Activated T-helper 1 cell treated with Interleukin-2 at 50 U/mL for 16 hours (primary cell): ENCODE measurements around the gene PTPRN2.
"Not testable (repeated sequence)": the region's sequence is repeated elsewhere in the genome, so short reads cannot be mapped to it uniquely, and the experiment has no call there.

Source experiments
- DNase-seq: peaks from one replicate; pipeline ENCODE4 v3.0.0-alpha.2; 2020; ENCODE audit warnings: low read depth

The PTPRN2 gene

GRCh38 chr7:158516524-158516923, 71.1 kb downstream of the PTPRN2 start:
- no peak for DNase-seq

GRCh38 chr7:158512869-158513268, 74.8 kb downstream of the PTPRN2 start:
- DNase-seq = no peak

GRCh38 chr7:158512042-158512441, 75.6 kb downstream of the PTPRN2 start:
- no peak for DNase-seq

GRCh38 chr7:158508802-158509385, 78.7 kb downstream of the PTPRN2 start:
- no peak for DNase-seq

GRCh38 chr7:158508321-158508720, 79.3 kb downstream of the PTPRN2 start:
- DNase-seq = not testable (repeated sequence)

GRCh38 chr7:158507917-158508316, 79.7 kb downstream of the PTPRN2 start:
- no peak for DNase-seq

- not testable (repeated sequence) for DNase-seq
Measured at GRCh38 chr7:158507175-158507574, 80.4 kb downstream of the PTPRN2 start.

GRCh38 chr7:158506626-158507025, 81.0 kb downstream of the PTPRN2 start:
- DNase-seq = no peak

GRCh38 chr7:158505683-158506082, 81.9 kb downstream of the PTPRN2 start:
- DNase-seq = no peak

GRCh38 chr7:158502068-158502750, 85.4 kb downstream of the PTPRN2 start:
- DNase-seq = no peak

GRCh38 chr7:158501393-158502067, 86.1 kb downstream of the PTPRN2 start:
- no peak for DNase-seq

GRCh38 chr7:158500651-158501052, 87.0 kb downstream of the PTPRN2 start:
- no peak for DNase-seq

- DNase-seq = no peak
Measured at GRCh38 chr7:158499082-158499455, 88.6 kb downstream of the PTPRN2 start.

GRCh38 chr7:158498443-158499081, 89.1 kb downstream of the PTPRN2 start:
- no peak for DNase-seq

- DNase-seq = no peak
Measured at GRCh38 chr7:158497627-158498026, 90.0 kb downstream of the PTPRN2 start.

GRCh38 chr7:158495786-158496185, 91.8 kb downstream of the PTPRN2 start:
- no peak for DNase-seq

GRCh38 chr7:158495216-158495615, 92.4 kb downstream of the PTPRN2 start:
- no peak for DNase-seq

GRCh38 chr7:158494643-158495042, 93.0 kb downstream of the PTPRN2 start:
- no peak for DNase-seq

GRCh38 chr7:158494162-158494586, 93.4 kb downstream of the PTPRN2 start:
- no peak for DNase-seq

- DNase-seq = no peak
Measured at GRCh38 chr7:158492367-158492764, 95.3 kb downstream of the PTPRN2 start.

- DNase-seq = no peak
Measured at GRCh38 chr7:158491094-158491493, 96.5 kb downstream of the PTPRN2 start.

- DNase-seq = no peak
Measured at GRCh38 chr7:158490171-158490782, 97.3 kb downstream of the PTPRN2 start.
